Neural cell (in vitro differentiated cells): Measurements from ENCODE around the gene BTBD9. TPM values are rescaled to one million over a fixed set of nuclear protein-coding genes. Genes with fewer than 3 reads are reported as not detected.

Source experiments
- H2AFZ ChIP-seq: fragments of 200-600, 300-800 bp; sonication (generic), shearing (Covaris generic); 2 replicates; pipeline ENCODE4 v1.6.0; 2014; ENCODE audit warnings: low read depth, mild to moderate bottlenecking, antibody characterized with exemption, low read length, moderate library complexity
- H3F3A ChIP-seq: fragments of 200-600 bp; shearing (Covaris generic); 2 replicates; pipeline ENCODE4 v1.6.1; 2016; ENCODE audit warnings: mild to moderate bottlenecking, moderate library complexity, mixed read lengths, antibody characterized with exemption, low read length; ENCODE audit not compliant: insufficient read depth, poor library complexity, severe bottlenecking
- H3K27ac ChIP-seq: fragments of 200-600, 300-800 bp; sonication (generic), shearing (Covaris generic); 2 replicates; pipeline ENCODE4 v1.5.1; 2014; ENCODE audit warnings: mild to moderate bottlenecking, low read length, moderate library complexity
- H3K27me3 ChIP-seq: fragments of 300-800, 200-600 bp; sonication (generic), shearing (Covaris generic); 2 replicates; pipeline ENCODE4 v1.6.0; 2014; ENCODE audit warnings: mild to moderate bottlenecking, low read depth, low read length, moderate library complexity; ENCODE audit not compliant: insufficient read depth
- H3K36me3 ChIP-seq: fragments of 300-800, 200-600 bp; sonication (generic), shearing (Covaris generic); 2 replicates; pipeline ENCODE4 v1.5.1; 2014; ENCODE audit warnings: mild to moderate bottlenecking, antibody characterized with exemption, low read length, moderate library complexity; ENCODE audit not compliant: insufficient read depth
- H3K4me2 ChIP-seq: fragments of 300-800, 200-600 bp; sonication (generic), shearing (Covaris generic); 2 replicates; pipeline ENCODE4 v1.6.0; 2014; ENCODE audit warnings: mild to moderate bottlenecking, low read length
- H3K4me3 ChIP-seq: fragments of 300-800, 200-600 bp; sonication (generic), shearing (Covaris generic); 2 replicates; pipeline ENCODE4 v1.5.1; 2014; ENCODE audit warnings: mild to moderate bottlenecking, low read length, moderate library complexity
- H3K79me2 ChIP-seq: fragments of 200-600 bp; shearing (Covaris generic); replicated peaks from 2 replicates; pipeline ENCODE4 v1.6.0; 2014; ENCODE audit warnings: mild to moderate bottlenecking, low read length, moderate library complexity; ENCODE audit not compliant: insufficient read depth
- H3K9ac ChIP-seq: fragments of 300-800, 200-600 bp; sonication (generic), shearing (Covaris generic); 2 replicates; pipeline ENCODE4 v1.6.1; 2016; ENCODE audit warnings: mild to moderate bottlenecking, low read length, mixed read lengths
- H3K9me2 ChIP-seq: fragments of 200-600 bp; shearing (Covaris generic); 2 replicates; pipeline ENCODE4 v1.6.1; 2016; ENCODE audit warnings: mild to moderate bottlenecking, low read length, mixed read lengths; ENCODE audit not compliant: insufficient read depth
- H3K9me3 ChIP-seq: fragments of 200-600, 300-800 bp; sonication (generic), shearing (Covaris generic); 2 replicates; pipeline ENCODE4 v1.6.1; 2016; ENCODE audit warnings: mild to moderate bottlenecking, mixed run types, low read length, moderate library complexity, mixed read lengths
- H4K20me1 ChIP-seq: fragments of 200-600 bp; shearing (Covaris generic); 2 replicates; pipeline ENCODE4 v1.6.1; 2016; ENCODE audit warnings: mild to moderate bottlenecking, mixed run types; ENCODE audit not compliant: insufficient read depth
- EP300 ChIP-seq: fragments of 450-650 bp; conservative IDR thresholded peaks from 2 replicates; pipeline ENCODE4 v1.6.1; 2014; ENCODE audit warnings: antibody characterized with exemption, mild to moderate bottlenecking, moderate library complexity; ENCODE audit not compliant: poor library complexity, severe bottlenecking
- EZH2 ChIP-seq: fragments of 200-600, 300-800 bp; shearing (Covaris generic), sonication (generic); IDR thresholded peaks from 2 replicates; pipeline ENCODE4 v1.6.1; 2014; ENCODE audit warnings: antibody characterized with exemption, low read length, borderline replicate concordance, mild to moderate bottlenecking; ENCODE audit not compliant: insufficient read depth, poor library complexity, severe bottlenecking
- MXI1 ChIP-seq: fragments of 450-650 bp; conservative IDR thresholded peaks from 2 replicates; pipeline ENCODE4 v1.6.1; 2014; ENCODE audit warnings: antibody characterized with exemption, mild to moderate bottlenecking; ENCODE audit not compliant: poor library complexity, severe bottlenecking
- POLR2AphosphoS5 ChIP-seq: IDR thresholded peaks from 2 replicates; pipeline ENCODE4 v1.6.1; 2012
- RAD21 ChIP-seq: fragments of 450-650 bp; conservative IDR thresholded peaks from 2 replicates; pipeline ENCODE4 v1.6.1; 2014; ENCODE audit warnings: antibody characterized with exemption, mild to moderate bottlenecking, moderate library complexity
- SMC3 ChIP-seq: fragments of 450-650 bp; conservative IDR thresholded peaks from 2 replicates; pipeline ENCODE4 v1.6.1; 2014; ENCODE audit warnings: antibody characterized with exemption, mild to moderate bottlenecking, moderate library complexity; ENCODE audit not compliant: poor library complexity
- TAF1 ChIP-seq: IDR thresholded peaks from 2 replicates; pipeline ENCODE4 v1.6.1; 2012; ENCODE audit warnings: low read depth
- polyA plus RNA-seq: library from polyadenylated mRNA; depleted of rRNA; stranded (reverse); fragments of >200 nt; gene quantifications from 2 replicates; pipeline ENCODE4 v1.2.3, GENCODE V29; 2014
- TF ChIP-seq, protein P1 (sequence below): IDR thresholded peaks from 2 replicates; pipeline ENCODE4 v1.6.1; 2012; ENCODE audit warnings: borderline replicate concordance
- TF ChIP-seq, protein P2 (sequence below): fragments of 450-650 bp; IDR thresholded peaks from 2 replicates; pipeline ENCODE4 v1.5.1; 2014; ENCODE audit warnings: antibody characterized with exemption, mild to moderate bottlenecking, moderate library complexity; ENCODE audit not compliant: poor library complexity, severe bottlenecking

BTBD9 gene
- polyA plus RNA-seq, 1 donor from 2014 or later, result 6.2 TPM

DNA sequence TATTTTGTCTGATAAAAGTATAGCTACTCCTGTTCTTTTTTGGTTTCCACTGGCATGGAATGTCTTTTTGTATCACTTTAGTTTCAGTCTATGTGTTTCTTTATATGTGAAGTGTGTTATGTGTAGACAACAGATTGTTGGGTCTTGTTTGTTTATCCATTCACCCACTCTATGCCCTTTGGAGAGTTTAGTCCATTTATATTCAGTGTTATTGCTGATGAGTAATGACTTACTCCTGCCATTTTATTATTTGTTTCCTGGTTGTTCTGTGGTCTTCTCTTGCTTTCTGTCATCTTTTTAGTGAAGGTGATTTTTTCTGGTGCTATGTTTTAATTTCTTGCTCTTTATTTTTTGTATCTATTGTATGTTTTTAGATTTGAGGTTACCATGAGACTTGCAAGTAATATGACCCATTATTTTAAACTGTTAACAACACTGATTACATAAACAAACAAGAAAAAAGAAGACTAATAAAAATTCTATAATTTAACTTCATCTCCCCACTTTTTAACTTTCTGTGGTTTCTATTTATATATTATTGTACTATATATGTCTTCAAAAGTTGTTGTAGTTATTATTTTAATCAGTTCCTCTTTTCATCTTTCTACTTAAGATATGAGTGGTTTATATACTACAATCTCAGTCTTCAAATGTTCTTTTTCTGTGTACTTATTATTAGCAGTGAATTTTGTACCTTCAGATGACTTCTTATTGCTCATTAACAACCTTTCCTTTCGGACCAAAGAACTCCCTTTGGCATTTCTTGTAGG is 323.4 kb downstream of the BTBD9 start:
- H3K4me3 ChIP-seq, result no peak overlapping the region
- no peak overlapping the region for H3K4me2 ChIP-seq
- H3F3A ChIP-seq, result no peaks in the 10 kb centered on the region
- no peaks in the 10 kb centered on the region for H3K36me3 ChIP-seq
- H3K27ac ChIP-seq, result no peak overlapping the region
- no peaks in the 10 kb centered on the region for H3K9me3 ChIP-seq
- TF ChIP-seq, protein P1, sequence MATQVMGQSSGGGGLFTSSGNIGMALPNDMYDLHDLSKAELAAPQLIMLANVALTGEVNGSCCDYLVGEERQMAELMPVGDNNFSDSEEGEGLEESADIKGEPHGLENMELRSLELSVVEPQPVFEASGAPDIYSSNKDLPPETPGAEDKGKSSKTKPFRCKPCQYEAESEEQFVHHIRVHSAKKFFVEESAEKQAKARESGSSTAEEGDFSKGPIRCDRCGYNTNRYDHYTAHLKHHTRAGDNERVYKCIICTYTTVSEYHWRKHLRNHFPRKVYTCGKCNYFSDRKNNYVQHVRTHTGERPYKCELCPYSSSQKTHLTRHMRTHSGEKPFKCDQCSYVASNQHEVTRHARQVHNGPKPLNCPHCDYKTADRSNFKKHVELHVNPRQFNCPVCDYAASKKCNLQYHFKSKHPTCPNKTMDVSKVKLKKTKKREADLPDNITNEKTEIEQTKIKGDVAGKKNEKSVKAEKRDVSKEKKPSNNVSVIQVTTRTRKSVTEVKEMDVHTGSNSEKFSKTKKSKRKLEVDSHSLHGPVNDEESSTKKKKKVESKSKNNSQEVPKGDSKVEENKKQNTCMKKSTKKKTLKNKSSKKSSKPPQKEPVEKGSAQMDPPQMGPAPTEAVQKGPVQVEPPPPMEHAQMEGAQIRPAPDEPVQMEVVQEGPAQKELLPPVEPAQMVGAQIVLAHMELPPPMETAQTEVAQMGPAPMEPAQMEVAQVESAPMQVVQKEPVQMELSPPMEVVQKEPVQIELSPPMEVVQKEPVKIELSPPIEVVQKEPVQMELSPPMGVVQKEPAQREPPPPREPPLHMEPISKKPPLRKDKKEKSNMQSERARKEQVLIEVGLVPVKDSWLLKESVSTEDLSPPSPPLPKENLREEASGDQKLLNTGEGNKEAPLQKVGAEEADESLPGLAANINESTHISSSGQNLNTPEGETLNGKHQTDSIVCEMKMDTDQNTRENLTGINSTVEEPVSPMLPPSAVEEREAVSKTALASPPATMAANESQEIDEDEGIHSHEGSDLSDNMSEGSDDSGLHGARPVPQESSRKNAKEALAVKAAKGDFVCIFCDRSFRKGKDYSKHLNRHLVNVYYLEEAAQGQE, result no peak
- TF ChIP-seq MXI1 (no peak), EZH2 (no peak)
- TF ChIP-seq, protein P2, sequence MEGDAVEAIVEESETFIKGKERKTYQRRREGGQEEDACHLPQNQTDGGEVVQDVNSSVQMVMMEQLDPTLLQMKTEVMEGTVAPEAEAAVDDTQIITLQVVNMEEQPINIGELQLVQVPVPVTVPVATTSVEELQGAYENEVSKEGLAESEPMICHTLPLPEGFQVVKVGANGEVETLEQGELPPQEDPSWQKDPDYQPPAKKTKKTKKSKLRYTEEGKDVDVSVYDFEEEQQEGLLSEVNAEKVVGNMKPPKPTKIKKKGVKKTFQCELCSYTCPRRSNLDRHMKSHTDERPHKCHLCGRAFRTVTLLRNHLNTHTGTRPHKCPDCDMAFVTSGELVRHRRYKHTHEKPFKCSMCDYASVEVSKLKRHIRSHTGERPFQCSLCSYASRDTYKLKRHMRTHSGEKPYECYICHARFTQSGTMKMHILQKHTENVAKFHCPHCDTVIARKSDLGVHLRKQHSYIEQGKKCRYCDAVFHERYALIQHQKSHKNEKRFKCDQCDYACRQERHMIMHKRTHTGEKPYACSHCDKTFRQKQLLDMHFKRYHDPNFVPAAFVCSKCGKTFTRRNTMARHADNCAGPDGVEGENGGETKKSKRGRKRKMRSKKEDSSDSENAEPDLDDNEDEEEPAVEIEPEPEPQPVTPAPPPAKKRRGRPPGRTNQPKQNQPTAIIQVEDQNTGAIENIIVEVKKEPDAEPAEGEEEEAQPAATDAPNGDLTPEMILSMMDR, result no peak
- no peak overlapping the region for H3K9ac ChIP-seq
- no peaks in the 10 kb centered on the region for H3K79me2 ChIP-seq
- H3K9me2 ChIP-seq, result no peaks in the 10 kb centered on the region
- no peaks in the 10 kb centered on the region for H3K27me3 ChIP-seq
- no peaks in the 10 kb centered on the region for H4K20me1 ChIP-seq
- H2AFZ ChIP-seq, result no peak overlapping the region

DNA sequence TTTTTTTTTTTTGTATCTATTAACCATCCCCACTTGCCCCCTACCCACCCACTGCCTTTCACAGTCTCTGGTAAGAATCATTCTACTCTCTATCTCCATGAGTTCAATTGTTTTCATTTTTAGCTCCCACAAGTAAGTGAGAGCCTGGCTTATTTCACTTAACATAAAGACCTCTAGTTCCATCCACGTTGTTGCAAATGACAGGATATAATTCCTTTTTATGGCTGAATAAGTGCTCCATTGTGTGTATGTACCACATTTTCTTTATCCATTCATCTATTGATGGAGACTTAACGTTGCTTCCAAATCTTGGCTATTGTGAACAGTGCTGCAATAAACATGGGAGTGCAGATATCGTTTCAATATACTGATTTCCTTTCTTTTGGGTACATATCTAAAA is 328.5 kb downstream of the BTBD9 start:
- Histone ChIP-seq H3F3A (no peaks in the 10 kb centered on the region), H2AFZ (no peak overlapping the region), H3K27ac (no peak overlapping the region), H3K9ac (no peak overlapping the region), H3K4me2 (no peak overlapping the region), H3K36me3 (no peaks in the 10 kb centered on the region), H3K79me2 (no peaks in the 10 kb centered on the region), H3K9me2 (no peaks in the 10 kb centered on the region), H3K9me3 (no peaks in the 10 kb centered on the region), H4K20me1 (no peaks in the 10 kb centered on the region), H3K4me3 (no peak overlapping the region), H3K27me3 (no peaks in the 10 kb centered on the region)
- TF ChIP-seq RAD21, result no peak
- TF ChIP-seq, protein P1, result no peak
- no peak for TF ChIP-seq MXI1
- TF ChIP-seq EP300, result no peak
- no peak for TF ChIP-seq SMC3
- TF ChIP-seq TAF1, result no peak
- TF ChIP-seq, protein P2, result no peak
- no peak for TF ChIP-seq POLR2AphosphoS5
- TF ChIP-seq EZH2, result no peak
